H9 (cell line): ENCODE data around the gene RPL39L. TPM values are rescaled to one million over a fixed set of nuclear protein-coding genes. Genes with fewer than 3 reads are reported as not detected.

Experiments used
- DNase-seq: peaks from one replicate; pipeline ENCODE4 v3.0.0-alpha.2; 2017
- H2AFZ ChIP-seq: one replicate; pipeline ENCODE4 v1.6.1; 2013; ENCODE audit warnings: mild to moderate bottlenecking, low read length, control low read depth, moderate library complexity
- H2AK5ac ChIP-seq: 2 replicates; pipeline ENCODE4 v1.6.1; 2013; ENCODE audit warnings: low read length, control low read depth, mixed read lengths; ENCODE audit not compliant: insufficient read length
- H2BK120ac ChIP-seq: one replicate; pipeline ENCODE4 v1.6.1; 2013; ENCODE audit warnings: low read depth, mild to moderate bottlenecking, low read length, control low read depth, inconsistent platforms; ENCODE audit not compliant: poor library complexity, severe bottlenecking
- H2BK12ac ChIP-seq: 2 replicates; pipeline ENCODE4 v1.6.1; 2013; ENCODE audit warnings: low read length, control low read depth, mixed read lengths, low read depth; ENCODE audit not compliant: insufficient read length
- H2BK15ac ChIP-seq: 2 replicates; pipeline ENCODE4 v1.6.1; 2013; ENCODE audit warnings: low read depth, low read length, control low read depth
- H2BK20ac ChIP-seq: one replicate; pipeline ENCODE4 v1.6.1; 2013; ENCODE audit warnings: low read depth, mild to moderate bottlenecking, low read length, control low read depth, inconsistent platforms; ENCODE audit not compliant: poor library complexity, severe bottlenecking
- H2BK5ac ChIP-seq: 2 replicates; pipeline ENCODE4 v1.6.1; 2013; ENCODE audit warnings: low read length, control low read depth, mixed read lengths; ENCODE audit not compliant: insufficient read length
- H3K14ac ChIP-seq: 2 replicates; pipeline ENCODE4 v1.6.1; 2013; ENCODE audit warnings: low read length, control low read depth; ENCODE audit not compliant: insufficient read depth
- H3K18ac ChIP-seq: 2 replicates; pipeline ENCODE4 v1.6.1; 2013; ENCODE audit warnings: low read depth, mild to moderate bottlenecking, mixed read lengths, low read length, control low read depth; ENCODE audit not compliant: insufficient read length
- H3K23ac ChIP-seq: 2 replicates; pipeline ENCODE4 v1.6.1; 2013; ENCODE audit warnings: low read length, control low read depth, mixed read lengths, low read depth; ENCODE audit not compliant: insufficient read length
- H3K23me2 ChIP-seq: 2 replicates; pipeline ENCODE4 v1.6.1; 2013; ENCODE audit warnings: low read depth, mild to moderate bottlenecking, mixed read lengths, low read length, control low read depth; ENCODE audit not compliant: insufficient read length, poor library complexity, severe bottlenecking
- H3K27ac ChIP-seq: 2 replicates; pipeline ENCODE4 v1.5.1; 2013; ENCODE audit warnings: low read length, control low read depth, mixed read lengths, low read depth; ENCODE audit not compliant: insufficient read length
- H3K27me3 ChIP-seq: 2 replicates; pipeline ENCODE4 v1.6.1; 2013; ENCODE audit warnings: low read length, control low read depth, inconsistent platforms; ENCODE audit not compliant: insufficient read depth
- H3K4ac ChIP-seq: 2 replicates; pipeline ENCODE4 v1.6.1; 2013; ENCODE audit warnings: low read depth, mild to moderate bottlenecking, control low read depth, inconsistent platforms, low read length, moderate library complexity
- H3K4me1 ChIP-seq: 2 replicates; pipeline ENCODE4 v1.6.1; 2013; ENCODE audit warnings: low read length, control low read depth, inconsistent platforms; ENCODE audit not compliant: insufficient read depth
- H3K4me2 ChIP-seq: 2 replicates; pipeline ENCODE4 v1.6.1; 2013; ENCODE audit warnings: low read length, control low read depth, mixed read lengths; ENCODE audit not compliant: insufficient read length, insufficient read depth
- H3K56ac ChIP-seq: 2 replicates; pipeline ENCODE4 v1.6.1; 2013; ENCODE audit warnings: low read depth, mild to moderate bottlenecking, mixed read lengths, low read length, control low read depth; ENCODE audit not compliant: insufficient read length
- H3K79me1 ChIP-seq: 2 replicates; pipeline ENCODE4 v1.6.1; 2013; ENCODE audit warnings: low read depth, mild to moderate bottlenecking, moderate library complexity, low read length, control low read depth, inconsistent platforms; ENCODE audit not compliant: insufficient read depth, poor library complexity, severe bottlenecking
- H3K79me2 ChIP-seq: 2 replicates; pipeline ENCODE4 v1.6.1; 2013; ENCODE audit warnings: low read length, control low read depth, inconsistent platforms; ENCODE audit not compliant: insufficient read depth
- H3K9ac ChIP-seq: 2 replicates; pipeline ENCODE4 v1.6.1; 2013; ENCODE audit warnings: low read length, control low read depth, mixed read lengths; ENCODE audit not compliant: insufficient read length; ENCODE audit errors: extremely low read depth
- H3K9me3 ChIP-seq: one replicate; pipeline ENCODE4 v1.6.1; 2013; ENCODE audit warnings: low read depth, low read length, inconsistent platforms; ENCODE audit not compliant: control insufficient read depth
- H3T11ph ChIP-seq: one replicate; pipeline ENCODE4 v1.6.1; 2013; ENCODE audit warnings: mild to moderate bottlenecking, low read length, control low read depth, inconsistent platforms
- H4K20me1 ChIP-seq: one replicate; pipeline ENCODE4 v1.6.1; 2013; ENCODE audit not compliant: control insufficient read depth, insufficient read length, insufficient read depth
- H4K5ac ChIP-seq: 2 replicates; pipeline ENCODE4 v1.6.1; 2013; ENCODE audit warnings: low read depth, mild to moderate bottlenecking, mixed read lengths, low read length, control low read depth; ENCODE audit not compliant: insufficient read length
- H4K8ac ChIP-seq: replicated peaks from 2 replicates; pipeline ENCODE4 v1.6.1; 2013; ENCODE audit warnings: low read length, control low read depth, mixed read lengths, low read depth; ENCODE audit not compliant: insufficient read length
- H4K91ac ChIP-seq: 2 replicates; pipeline ENCODE4 v1.6.1; 2013; ENCODE audit warnings: low read depth, mild to moderate bottlenecking, moderate library complexity, mixed read lengths, low read length, control low read depth; ENCODE audit not compliant: insufficient read length
- H3K27ac Mint-ChIP-seq, 3 experiments: 2 replicates in 2 of 3; 3 replicates in 1 of 3; pipeline ENCODE4 v1.8.0; 2020 to 2021; ENCODE audit warnings: mixed read lengths in 3 of 3, mild to moderate bottlenecking in 1 of 3, moderate library complexity in 1 of 3
- H3K27me3 Mint-ChIP-seq: 2 replicates; pipeline ENCODE4 v1.8.0; 2021; ENCODE audit warnings: low read depth, mild to moderate bottlenecking, moderate library complexity, mixed read lengths
- H3K36me3 Mint-ChIP-seq, 3 experiments: 2 replicates in 2 of 3; 3 replicates in 1 of 3; pipeline ENCODE4 v1.8.0; 2020 to 2021; ENCODE audit warnings: low read depth in 3 of 3, mixed read lengths in 3 of 3; ENCODE audit not compliant: insufficient read depth in 1 of 3
- H3K4me1 Mint-ChIP-seq, 2 experiments: 2 replicates each; pipeline ENCODE4 v1.8.0; 2020; ENCODE audit warnings: mixed read lengths in 2 of 2
- H3K4me3 Mint-ChIP-seq, 2 experiments: 2 replicates in 1 of 2; 3 replicates in 1 of 2; pipeline ENCODE4 v1.8.0; 2020 to 2021; ENCODE audit warnings: mild to moderate bottlenecking in 2 of 2, mixed read lengths in 2 of 2, moderate library complexity in 1 of 2
- H3K9me3 Mint-ChIP-seq, 2 experiments: 2 replicates in 1 of 2; 3 replicates in 1 of 2; pipeline ENCODE4 v1.8.0; 2020; ENCODE audit warnings: mild to moderate bottlenecking in 2 of 2, mixed read lengths in 2 of 2, moderate library complexity in 1 of 2
- CTCF ChIP-seq: fragments of 200-600 bp; sonication (generic); conservative IDR thresholded peaks from 3 replicates; pipeline ENCODE4 v1.8.0; 2021; ENCODE audit warnings: antibody characterized with exemption, mild to moderate bottlenecking
- WGBS: extraction: QIAGEN DNeasy Blood & Tissue Kit; methylation state at CpG from one replicate; pipeline ENCODE4 v1.1.7; 2013; ENCODE audit warnings: missing lambda C conversion rate, low lambda C conversion rate, mixed read lengths; ENCODE audit not compliant: insufficient read length; ENCODE audit errors: extremely low coverage; 5-methylcytosine and 5-hydroxymethylcytosine counted together
- total RNA-seq: library from RNA; stranded (reverse); gene quantifications from 2 replicates; pipeline ENCODE4 v1.2.1, GENCODE V29; 2021

Gene RPL39L
- total RNA-seq, 1 experiment from 2014 or later: 71.7 TPM

GRCh38 chr3:187186801-187187421 is 47.6 kb upstream of the RPL39L start:
- no peak overlapping the region for H4K5ac ChIP-seq
- H2BK20ac ChIP-seq: no peak overlapping the region
- H3T11ph ChIP-seq: no peak overlapping the region
- Mint-ChIP-seq H3K9me3 (peaks cover 0 to 2% of the 10 kb centered on the region in 2 experiments; a peak in 1 of 5 replicates), H3K4me3 (no peak overlapping the region), H3K4me1 (peaks cover 53 to 72% of the 10 kb centered on the region in 2 experiments), H3K36me3 (peaks cover 0 to 20% (median 0%) of the 10 kb centered on the region in 3 experiments; a peak in 3 of 7 replicates), H3K27me3 (no peaks in the 10 kb centered on the region), H3K27ac (peak overlapping the region in 2 of 3 experiments; percentile 8 to 93; a peak in 4 of 7 replicates)
- H3K18ac ChIP-seq: no peak overlapping the region
- no peak overlapping the region for H3K14ac ChIP-seq
- no peaks in the 10 kb centered on the region for H3K9me3 ChIP-seq
- H2AK5ac ChIP-seq: no peak overlapping the region
- no peak overlapping the region for H2BK12ac ChIP-seq
- WGBS: no CpG with 5 or more reads among the region's 5 CpGs
- H3K79me2 ChIP-seq: no peaks in the 10 kb centered on the region
- no peak overlapping the region for H2AFZ ChIP-seq
- H3K27ac ChIP-seq: peak overlapping the region; percentile 10
- no peak overlapping the region for H3K23ac ChIP-seq
- H3K4ac ChIP-seq: no peak overlapping the region
- no peak overlapping the region for H3K56ac ChIP-seq
- TF ChIP-seq CTCF: no peak
- H3K4me1 ChIP-seq: peaks cover 20% of the 10 kb centered on the region
- H2BK120ac ChIP-seq: no peak overlapping the region
- H4K20me1 ChIP-seq: no peaks in the 10 kb centered on the region
- no peak overlapping the region for H3K4me2 ChIP-seq
- no peak overlapping the region for H4K91ac ChIP-seq
- DNase-seq: peak; percentile 47
- H3K9ac ChIP-seq: no peak overlapping the region
- no peaks in the 10 kb centered on the region for H3K23me2 ChIP-seq
- H2BK5ac ChIP-seq: no peak overlapping the region
- H4K8ac ChIP-seq: no peak overlapping the region
- H2BK15ac ChIP-seq: no peak overlapping the region
- no peaks in the 10 kb centered on the region for H3K27me3 ChIP-seq
- no peaks in the 10 kb centered on the region for H3K79me1 ChIP-seq
